IMR-90 (cell line): ENCODE data around the gene TECPR2. TPM values are rescaled to one million over a fixed set of nuclear protein-coding genes. Genes with fewer than 3 reads are reported as not detected.

ENCODE experiments used
- ATAC-seq: fragments of 200-7000 bp; cut with Tn5 transposase; 2 replicates; pipeline ENCODE4 v1.9.1; 2020; ENCODE audit warnings: low read depth, mild to moderate bottlenecking, moderate library complexity
- BruUV-seq: library from RNA; stranded (reverse); fragments of 400-500 nt; replicated peaks from 2 replicates; lab custom pipeline; 2021; lab: Mats Ljungman, UMichigan
- CTCF ChIA-PET: fragments of 300-600 bp; formaldehyde crosslinking; extraction: SDS; loops from one replicate; lab custom pipeline; 2021; ENCODE audit warnings: antibody characterized with exemption; lab: Yijun Ruan, JAX
- POLR2A ChIA-PET: fragments of 300-600 bp; sonication (Branson Sonifier 250); formaldehyde crosslinking; loops from one replicate; lab custom pipeline; 2022; ENCODE audit warnings: antibody characterized with exemption; ENCODE audit not compliant: unreplicated experiment; lab: Charles Lee
- DNase-seq: peaks from one replicate; pipeline ENCODE4 v3.0.0; 2013
- H2AFZ ChIP-seq: replicated peaks from 2 replicates; pipeline ENCODE3; 2013; ENCODE audit warnings: low read length, mild to moderate bottlenecking; ENCODE audit not compliant: poor library complexity
- H2AK5ac ChIP-seq: 2 replicates; pipeline ENCODE4 v1.6.1; 2013; ENCODE audit warnings: low read depth, low read length, inconsistent platforms
- H2AK9ac ChIP-seq: replicated peaks from 2 replicates; pipeline ENCODE3; 2013; ENCODE audit warnings: mild to moderate bottlenecking, low read depth, low read length, moderate library complexity; ENCODE audit not compliant: poor library complexity
- H2BK120ac ChIP-seq: 2 replicates; pipeline ENCODE4 v1.6.1; 2013; ENCODE audit warnings: low read depth, low read length, inconsistent platforms
- H2BK15ac ChIP-seq: 3 replicates; pipeline ENCODE4 v1.6.1; 2013; ENCODE audit warnings: low read depth, low read length, inconsistent platforms
- H2BK20ac ChIP-seq: 2 replicates; pipeline ENCODE4 v1.6.1; 2013; ENCODE audit warnings: low read depth, mild to moderate bottlenecking, inconsistent platforms, low read length, moderate library complexity
- H2BK5ac ChIP-seq: 2 replicates; pipeline ENCODE4 v1.6.1; 2013; ENCODE audit warnings: mild to moderate bottlenecking, low read depth, low read length, inconsistent platforms; ENCODE audit not compliant: poor library complexity, severe bottlenecking
- H3K14ac ChIP-seq: replicated peaks from 2 replicates; pipeline ENCODE4 v1.6.1; 2013; ENCODE audit warnings: low read depth, low read length, inconsistent platforms
- H3K18ac ChIP-seq: 2 replicates; pipeline ENCODE4 v1.6.1; 2013; ENCODE audit warnings: low read depth, low read length, control low read depth
- H3K23ac ChIP-seq: 2 replicates; pipeline ENCODE4 v1.6.1; 2013; ENCODE audit warnings: low read depth, low read length, inconsistent platforms
- H3K27ac ChIP-seq: 2 replicates; pipeline ENCODE4 v1.5.1; 2013; ENCODE audit warnings: mild to moderate bottlenecking, control low read depth, low read length; ENCODE audit not compliant: insufficient read depth
- H3K27me3 ChIP-seq: 2 replicates; pipeline ENCODE4 v1.6.1; 2013; ENCODE audit warnings: low read length; ENCODE audit not compliant: control insufficient read depth, insufficient read depth
- H3K36me3 ChIP-seq: 2 replicates; pipeline ENCODE4 v1.6.1; 2013; ENCODE audit warnings: low read length, mixed read lengths; ENCODE audit not compliant: control insufficient read depth, insufficient read depth
- H3K4ac ChIP-seq: 2 replicates; pipeline ENCODE4 v1.6.1; 2013; ENCODE audit warnings: low read depth, low read length, inconsistent platforms
- H3K4me1 ChIP-seq: 2 replicates; pipeline ENCODE4 v1.6.1; 2013; ENCODE audit warnings: low read length, mixed read lengths; ENCODE audit not compliant: control insufficient read depth, insufficient read depth
- H3K4me2 ChIP-seq: 2 replicates; pipeline ENCODE4 v1.6.1; 2013; ENCODE audit warnings: low read depth, mild to moderate bottlenecking, control low read depth, low read length, moderate library complexity
- H3K4me3 ChIP-seq: 2 replicates; pipeline ENCODE4 v1.5.1; 2013; ENCODE audit warnings: low read depth, mild to moderate bottlenecking, control low read depth, low read length, moderate library complexity; ENCODE audit not compliant: insufficient read depth
- H3K56ac ChIP-seq: 2 replicates; pipeline ENCODE4 v1.6.1; 2013; ENCODE audit warnings: low read length, inconsistent platforms; ENCODE audit not compliant: insufficient read depth; ENCODE audit errors: extremely low read depth
- H3K79me1 ChIP-seq, 2 experiments: 2 replicates each; pipeline ENCODE4 v1.6.1; 2013; ENCODE audit warnings: low read length in 2 of 2, inconsistent platforms in 1 of 2, low read depth in 1 of 2
- H3K9ac ChIP-seq: 2 replicates; pipeline ENCODE4 v1.6.1; 2013; ENCODE audit warnings: low read depth, low read length, control low read depth
- H3K9me1 ChIP-seq: 2 replicates; pipeline ENCODE4 v1.6.1; 2013; ENCODE audit warnings: low read length, inconsistent platforms; ENCODE audit not compliant: insufficient read depth
- H3K9me3 ChIP-seq: 2 replicates; pipeline ENCODE4 v1.6.1; 2013; ENCODE audit warnings: low read length; ENCODE audit not compliant: control insufficient read depth, insufficient read depth
- H4K20me1 ChIP-seq: 2 replicates; pipeline ENCODE4 v1.6.1; 2013; ENCODE audit warnings: low read length, inconsistent platforms; ENCODE audit not compliant: insufficient read depth
- H4K5ac ChIP-seq: 2 replicates; pipeline ENCODE4 v1.6.1; 2013; ENCODE audit warnings: mild to moderate bottlenecking, low read depth, low read length, control low read depth
- H4K8ac ChIP-seq, 2 experiments: 2 replicates each; pipeline ENCODE4 v1.6.1; 2013; ENCODE audit warnings: low read depth in 2 of 2, low read length in 2 of 2, control low read depth in 1 of 2, inconsistent platforms in 1 of 2
- H4K91ac ChIP-seq: 2 replicates; pipeline ENCODE4 v1.6.1; 2013; ENCODE audit warnings: low read depth, low read length, inconsistent platforms; ENCODE audit not compliant: insufficient read depth
- MAFK ChIP-seq: IDR thresholded peaks from 2 replicates; pipeline ENCODE4 v1.6.1; 2012; ENCODE audit warnings: low read depth, low read length, improper control_type of control experiment
- MAZ ChIP-seq: IDR thresholded peaks from 2 replicates; pipeline ENCODE4 v1.6.1; 2012; ENCODE audit warnings: low read depth, mild to moderate bottlenecking, low read length, improper control_type of control experiment, moderate library complexity, borderline replicate concordance
- MXI1 ChIP-seq: IDR thresholded peaks from 2 replicates; pipeline ENCODE4 v1.6.1; 2012; ENCODE audit warnings: low read depth, mild to moderate bottlenecking, low read length, moderate library complexity, borderline replicate concordance
- NFE2L2 ChIP-seq: fragments of 150-350 bp; IDR thresholded peaks from 2 replicates; pipeline ENCODE4 v1.6.1; 2016; ENCODE audit warnings: low read depth, mild to moderate bottlenecking, low read length
- RAD21 ChIP-seq: IDR thresholded peaks from 2 replicates; pipeline ENCODE4 v1.6.1; 2012; ENCODE audit warnings: low read length, improper control_type of control experiment
- RCOR1 ChIP-seq: IDR thresholded peaks from 2 replicates; pipeline ENCODE4 v1.6.1; 2012; ENCODE audit warnings: mild to moderate bottlenecking, low read length, improper control_type of control experiment; ENCODE audit not compliant: insufficient replicate concordance
- WGBS, 2 experiments: methylation state at CpG; one replicate each; pipeline versions ENCODE4 v1.1.5 to v1.1.7; 2013; ENCODE audit warnings: missing lambda C conversion rate in 2 of 2; ENCODE audit not compliant: insufficient read length in 1 of 2; ENCODE audit errors: extremely low coverage in 2 of 2; 5-methylcytosine and 5-hydroxymethylcytosine counted together
- dilution Hi-C: fragments of 300-500 bp; cut with HindIII; formaldehyde crosslinking; loops from one replicate; pipeline ENCODE4 v1.14.3; 2018; ENCODE audit warnings: low sequenced_read_pairs; ENCODE audit not compliant: unreplicated experiment
- in situ Hi-C: fragments of 300-500 bp; cut with MboI; formaldehyde crosslinking; loops from 3 replicates; pipeline ENCODE4 v1.14.3; 2019; ENCODE audit warnings: low sequenced_read_pairs, inconsistent platforms, mixed read lengths
- intact Hi-C: fragments of 100-400 bp; cut with micrococcal nuclease; formaldehyde crosslinking; loops from 2 replicates; pipeline ENCODE4 v1.10.0; 2022
- polyA plus RNA-seq, 3 experiments: library from polyadenylated mRNA; depleted of rRNA; stranded (reverse); fragments of >200 nt; gene quantifications; 2 replicates each; pipeline ENCODE4 v1.2.3, GENCODE V29; 2012; ENCODE audit warnings: low replicate concordance in 1 of 3
- total RNA-seq: library from RNA; depleted of rRNA; stranded (reverse); fragments of >200 nt; gene quantifications from 2 replicates; pipeline ENCODE4 v1.2.3, GENCODE V29; 2012

TECPR2 gene
- total and polyA plus RNA-seq, 2 of the 4 experiments (the other 2 are of a cell fraction): 9.5 to 11.7 TPM

GRCh38 chr14:102319351-102320032 lies 43.2 kb upstream of the TECPR2 start, which contains the start of gene ZNF839:
TSS of gene ZNF839 (plus strand) at chr14:102319746. CDS start at chr14:102319766, 20 bp downstream.
- Histone ChIP-seq H4K91ac (peak within 1 kb of the TSS; percentile 90), H3K56ac (peak within 1 kb of the TSS; percentile 86), H3K14ac (peak within 1 kb of the TSS; percentile 98), H3K4me3 (peak within 1 kb of the TSS; percentile 78), H2BK5ac (peak within 1 kb of the TSS; percentile 72), H3K27me3 (no peaks in the 10 kb centered on the region), H3K23ac (peak within 1 kb of the TSS; percentile 97), H3K9me3 (no peaks in the 10 kb centered on the region), H2BK15ac (peak within 1 kb of the TSS; percentile 75; the same call in 2 of the 3 replicates), H3K9ac (peak within 1 kb of the TSS; percentile 94), H3K79me1 (peaks cover 14 to 34% of the 10 kb centered on the region in 2 experiments), H4K5ac (peak within 1 kb of the TSS; percentile 98), H3K9me1 (peaks cover 20% of the 10 kb centered on the region), H2AFZ (peak within 1 kb of the TSS; percentile 96), H3K36me3 (no peaks in the 10 kb centered on the region), H2AK9ac (peak within 1 kb of the TSS; percentile 96), H2BK120ac (peak within 1 kb of the TSS; percentile 81), H3K4me1 (peaks cover 15% of the 10 kb centered on the region), H3K4ac (peak within 1 kb of the TSS; percentile 98), H3K4me2 (peak within 1 kb of the TSS; percentile 95), H4K8ac (peak within 1 kb of the TSS; percentile 97 to 100), H4K20me1 (no peaks in the 10 kb centered on the region), H2AK5ac (peak within 1 kb of the TSS; percentile 91), H3K27ac (peak within 1 kb of the TSS; percentile 82), H2BK20ac (peak within 1 kb of the TSS; percentile 64), H3K18ac (peak within 1 kb of the TSS; percentile 92)
- WGBS, 2 experiments: 0% methylated on average over 40 of the region's 71 CpGs; no CpG with 5 or more reads in 1 of the 2 experiments
- intact Hi-C loops: no loop called here
- no TSS peak for BruUV-seq
- peak; percentile 81 for ATAC-seq
- TF ChIP-seq NFE2L2 (no peak), RCOR1 (peak; percentile 31), MAZ (peak; percentile 93), RAD21 (no peak), MXI1 (peak; percentile 37; the same call in 1 of the 2 replicates), MAFK (no peak)
- dilution Hi-C loops: no loop called here
- in situ Hi-C loops: loop anchor here (10.0 to 25.0 kb wide), 4 partner anchors 175 to 557 kb away; partner anchors contain the start of genes DYNC1H1, HSP90AA1 and PPP2R5C
- POLR2A ChIA-PET: no interaction called here
- CTCF ChIA-PET: interaction anchor here (0.6 kb wide), 1 partner anchor 67 kb away, joined by 3 read pairs; no protein-coding TSS in a partner anchor
- peak; percentile 86 for DNase-seq
